GM12873 (cell line): ENCODE data around the gene ZSCAN10.

Experiments
- CTCF ChIP-seq: IDR thresholded peaks from 2 replicates; pipeline ENCODE4 v1.5.1; 2012; ENCODE audit warnings: low read depth, mild to moderate bottlenecking, moderate library complexity, low read length, control low read depth; ENCODE audit not compliant: insufficient read depth; ENCODE audit errors: missing control alignments

The ZSCAN10 gene

GRCh38 chr16:3056336-3057180, 42.5 kb downstream of the ZSCAN10 start:
- no peak for TF ChIP-seq CTCF

- TF ChIP-seq CTCF = no peak
Measured at GRCh38 chr16:3054965-3055733, 43.9 kb downstream of the ZSCAN10 start.

- no peak for TF ChIP-seq CTCF
Measured at GRCh38 chr16:3051494-3051893, 47.6 kb downstream of the ZSCAN10 start.

- TF ChIP-seq CTCF = no peak
Measured at GRCh38 chr16:3051009-3051408, 48.1 kb downstream of the ZSCAN10 start.

- no peak for TF ChIP-seq CTCF
Measured at GRCh38 chr16:3050487-3050886, 48.6 kb downstream of the ZSCAN10 start.

- TF ChIP-seq CTCF = no peak
Measured at GRCh38 chr16:3049921-3050481, 49.1 kb downstream of the ZSCAN10 start.

- TF ChIP-seq CTCF = no peak
Measured at GRCh38 chr16:3047387-3047720, 51.7 kb downstream of the ZSCAN10 start.
